Endodermal cell (in vitro differentiated cells): ENCODE data around the gene MX1. TPM values are rescaled to one million over a fixed set of nuclear protein-coding genes. Genes with fewer than 3 reads are reported as not detected.

Experiments used
- DNase-seq: peaks from one replicate; pipeline ENCODE4 v3.0.0-alpha.2; 2017
- H3K27ac ChIP-seq: 2 replicates; pipeline ENCODE4 v1.5.1; 2013; ENCODE audit warnings: mild to moderate bottlenecking, low read depth, low read length, moderate library complexity
- H3K27me3 ChIP-seq: 2 replicates; pipeline ENCODE4 v1.6.1; 2013; ENCODE audit warnings: mild to moderate bottlenecking, low read length, moderate library complexity; ENCODE audit not compliant: insufficient read depth, control insufficient read depth, poor library complexity, severe bottlenecking
- H3K36me3 ChIP-seq: 2 replicates; pipeline ENCODE4 v1.7.0; 2013; ENCODE audit warnings: mild to moderate bottlenecking, low read length, moderate library complexity; ENCODE audit not compliant: control insufficient read depth, insufficient read depth
- H3K4me1 ChIP-seq: one replicate; pipeline ENCODE4 v1.7.0; 2013; ENCODE audit warnings: low read length; ENCODE audit not compliant: control insufficient read depth, insufficient read depth
- H3K4me3 ChIP-seq: 2 replicates; pipeline ENCODE4 v1.5.1; 2013; ENCODE audit warnings: mild to moderate bottlenecking, low read length, moderate library complexity
- H3K9ac ChIP-seq: 2 replicates; pipeline ENCODE4 v1.6.1; 2013; ENCODE audit warnings: mild to moderate bottlenecking, low read length, moderate library complexity; ENCODE audit not compliant: poor library complexity, severe bottlenecking; ENCODE audit errors: extremely low read depth
- H3K9me3 ChIP-seq: 2 replicates; pipeline ENCODE4 v1.6.1; 2013; ENCODE audit warnings: mild to moderate bottlenecking, low read length, moderate library complexity; ENCODE audit not compliant: control insufficient read depth
- H3K27ac Mint-ChIP-seq: 2 replicates; pipeline ENCODE4 v1.8.0; 2020; ENCODE audit warnings: mixed read lengths
- H3K27me3 Mint-ChIP-seq: 2 replicates; pipeline ENCODE4 v1.8.0; 2021; ENCODE audit warnings: mild to moderate bottlenecking, mixed read lengths; ENCODE audit not compliant: insufficient read depth
- H3K36me3 Mint-ChIP-seq: 2 replicates; pipeline ENCODE4 v1.8.0; 2020; ENCODE audit warnings: low read depth, mixed read lengths
- H3K4me1 Mint-ChIP-seq: 2 replicates; pipeline ENCODE4 v1.8.0; 2020; ENCODE audit warnings: mixed read lengths
- H3K4me3 Mint-ChIP-seq: 2 replicates; pipeline ENCODE4 v1.8.0; 2020; ENCODE audit warnings: mild to moderate bottlenecking, moderate library complexity, mixed read lengths
- H3K9me3 Mint-ChIP-seq: 2 replicates; pipeline ENCODE4 v1.8.0; 2020; ENCODE audit warnings: mild to moderate bottlenecking, mixed read lengths
- CTCF ChIP-seq: fragments of 200-600 bp; sonication (generic); conservative IDR thresholded peaks from 2 replicates; pipeline ENCODE4 v1.5.0; 2021; ENCODE audit warnings: antibody characterized with exemption, mild to moderate bottlenecking
- WGBS, 2 experiments: methylation state at CpG; one replicate each; pipeline versions ENCODE4 v1.1.5 to v1.1.7; 2013; ENCODE audit warnings: missing lambda C conversion rate in 2 of 2, mixed read lengths in 1 of 2; ENCODE audit not compliant: insufficient coverage in 1 of 2, insufficient read length in 1 of 2; 5-methylcytosine and 5-hydroxymethylcytosine counted together
- total RNA-seq, 2 donors: library from RNA; stranded (reverse); fragmentation: NEBNext Ultra II Directional in 1 of 2; extraction: Animal tissue kit (Norgen Biotek cat#: 25700) in 1 of 2; gene quantifications; 2 replicates in 1 of 2; 3 replicates in 1 of 2; pipeline ENCODE4 v1.2.1, GENCODE V29; 2021

MX1 gene
- total RNA-seq, 2 donors from 2014 or later: 0.42 to 0.84 TPM

- Mint-ChIP-seq H3K9me3 (peaks cover 7% of the 10 kb centered on the region), H3K27ac (no peak overlapping the region), H3K27me3 (no peaks in the 10 kb centered on the region), H3K36me3 (no peaks in the 10 kb centered on the region), H3K4me1 (no peaks in the 10 kb centered on the region), H3K4me3 (no peak overlapping the region)
- Histone ChIP-seq H3K4me1 (no peaks in the 10 kb centered on the region), H3K27ac (no peak overlapping the region), H3K36me3 (no peaks in the 10 kb centered on the region), H3K9ac (no peak overlapping the region), H3K27me3 (no peaks in the 10 kb centered on the region), H3K4me3 (no peak overlapping the region), H3K9me3 (no peaks in the 10 kb centered on the region)
- no peak for DNase-seq
- WGBS, 2 experiments: 88 to 91% methylated on average over 6 to 11 of the region's 11 CpGs
- TF ChIP-seq CTCF: no peak
Measured at GRCh38 chr21:41402231-41402630, 23.8 kb upstream of the MX1 start.

- no peak for DNase-seq
- H3K27me3 ChIP-seq: no peaks in the 10 kb centered on the region
- no peaks in the 10 kb centered on the region for H3K9me3 ChIP-seq
- H3K9ac ChIP-seq: no peak overlapping the region
- Mint-ChIP-seq H3K27ac (no peak overlapping the region), H3K4me1 (no peaks in the 10 kb centered on the region), H3K4me3 (no peak overlapping the region), H3K36me3 (no peaks in the 10 kb centered on the region), H3K27me3 (no peaks in the 10 kb centered on the region), H3K9me3 (peaks cover 7% of the 10 kb centered on the region)
- H3K4me3 ChIP-seq: no peak overlapping the region
- H3K36me3 ChIP-seq: no peaks in the 10 kb centered on the region
- WGBS, 2 experiments: 92 to 100% methylated on average over 8 to 10 of the region's 10 CpGs
- TF ChIP-seq CTCF: no peak
- no peaks in the 10 kb centered on the region for H3K4me1 ChIP-seq
- H3K27ac ChIP-seq: no peak overlapping the region
Measured at GRCh38 chr21:41402796-41403195, 23.2 kb upstream of the MX1 start.

GRCh38 chr21:41403331-41403730 is 22.7 kb upstream of the MX1 start:
- Histone ChIP-seq H3K4me1 (no peaks in the 10 kb centered on the region), H3K4me3 (no peak overlapping the region), H3K9ac (no peak overlapping the region), H3K27ac (no peak overlapping the region), H3K27me3 (no peaks in the 10 kb centered on the region), H3K36me3 (no peaks in the 10 kb centered on the region), H3K9me3 (no peaks in the 10 kb centered on the region)
- Mint-ChIP-seq H3K4me1 (no peaks in the 10 kb centered on the region), H3K36me3 (no peaks in the 10 kb centered on the region), H3K4me3 (no peak overlapping the region), H3K27ac (no peak overlapping the region), H3K9me3 (peaks cover 7% of the 10 kb centered on the region), H3K27me3 (no peaks in the 10 kb centered on the region)
- no peak for DNase-seq
- TF ChIP-seq CTCF: no peak
- WGBS, 2 experiments: 92 to 96% methylated on average over 7 to 9 of the region's 9 CpGs
